ENCODE data around the gene HS6ST2.

DNA sequence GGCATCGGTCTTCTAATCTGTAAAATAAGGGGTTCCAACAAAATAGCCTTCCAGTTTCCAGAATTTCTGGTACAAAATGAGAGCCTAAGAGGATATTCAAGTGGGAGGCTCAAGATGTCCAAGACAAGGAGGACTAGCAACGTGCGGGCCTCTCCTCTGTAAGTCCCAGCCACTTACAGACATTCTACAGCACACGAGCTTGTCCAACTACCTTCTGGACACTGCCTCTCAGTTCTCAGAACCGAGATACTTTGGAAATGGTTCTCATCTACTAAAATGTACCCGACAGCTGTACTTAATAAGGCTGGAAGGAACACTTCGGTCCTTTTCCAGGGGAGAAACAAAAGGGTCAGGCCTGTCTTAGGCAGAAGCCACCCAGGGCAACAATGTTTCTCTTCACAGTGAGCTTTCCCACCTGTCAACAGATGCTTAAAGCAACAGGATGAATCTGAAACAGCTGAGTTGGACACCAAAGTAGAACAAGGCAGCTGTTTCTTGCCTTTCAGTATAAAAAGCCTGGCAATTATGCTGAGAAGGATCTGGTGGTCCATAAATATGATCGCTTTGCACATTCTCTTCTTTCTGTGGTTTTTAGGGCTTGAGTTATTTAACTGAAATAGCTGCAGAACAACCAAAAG lies 127.0 kb downstream of the HS6ST2 start:
- TF ChIP-seq, protein P1, sequence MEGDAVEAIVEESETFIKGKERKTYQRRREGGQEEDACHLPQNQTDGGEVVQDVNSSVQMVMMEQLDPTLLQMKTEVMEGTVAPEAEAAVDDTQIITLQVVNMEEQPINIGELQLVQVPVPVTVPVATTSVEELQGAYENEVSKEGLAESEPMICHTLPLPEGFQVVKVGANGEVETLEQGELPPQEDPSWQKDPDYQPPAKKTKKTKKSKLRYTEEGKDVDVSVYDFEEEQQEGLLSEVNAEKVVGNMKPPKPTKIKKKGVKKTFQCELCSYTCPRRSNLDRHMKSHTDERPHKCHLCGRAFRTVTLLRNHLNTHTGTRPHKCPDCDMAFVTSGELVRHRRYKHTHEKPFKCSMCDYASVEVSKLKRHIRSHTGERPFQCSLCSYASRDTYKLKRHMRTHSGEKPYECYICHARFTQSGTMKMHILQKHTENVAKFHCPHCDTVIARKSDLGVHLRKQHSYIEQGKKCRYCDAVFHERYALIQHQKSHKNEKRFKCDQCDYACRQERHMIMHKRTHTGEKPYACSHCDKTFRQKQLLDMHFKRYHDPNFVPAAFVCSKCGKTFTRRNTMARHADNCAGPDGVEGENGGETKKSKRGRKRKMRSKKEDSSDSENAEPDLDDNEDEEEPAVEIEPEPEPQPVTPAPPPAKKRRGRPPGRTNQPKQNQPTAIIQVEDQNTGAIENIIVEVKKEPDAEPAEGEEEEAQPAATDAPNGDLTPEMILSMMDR (IDR thresholded peaks at IDR 0.05): no peak
- no peak for TF ChIP-seq TCF7L2 (IDR thresholded peaks at IDR 0.05; ENCODE audit: low read depth, low read length)
- TF ChIP-seq POLR2AphosphoS5 (IDR thresholded peaks at IDR 0.05; ENCODE audit: low read depth, low read length): no peak
- no peak for TF ChIP-seq REST (IDR thresholded peaks at IDR 0.05; ENCODE audit: insufficient read depth in 1 of 2, low read depth in 2 of 2, low read length in 1 of 2)
